Endothelial cell of umbilical vein (primary cell): ENCODE measurements around the gene FZD2. TPM values are rescaled to one million over a fixed set of nuclear protein-coding genes. Genes with fewer than 3 reads are reported as not detected.

ENCODE experiments used
- BruUV-seq: library from RNA; stranded (reverse); fragments of 400-500 nt; replicated peaks from 2 replicates; lab custom pipeline; 2021; lab: Mats Ljungman, UMichigan
- CTCF ChIA-PET: fragments of 300-600, 350-600 bp; sonication (Branson Sonifier 250); formaldehyde crosslinking; loops from one replicate; lab custom pipeline; 2021; ENCODE audit warnings: antibody characterized with exemption, inconsistent platforms; lab: Charles Lee
- POLR2A ChIA-PET: fragments of 300-600, 350-600 bp; sonication (Branson Sonifier 250); formaldehyde crosslinking; loops from one replicate; lab custom pipeline; 2021; ENCODE audit warnings: antibody characterized with exemption, inconsistent platforms; lab: Charles Lee
- DNase-seq: peaks from one replicate; pipeline ENCODE4 v3.0.0-alpha.2; 2011; ENCODE audit warnings: low read depth, low spot score
- FAIRE-seq: peaks from 2 replicates; lab custom pipeline; 2011; peaks lifted over from hg19 to GRCh38; lab: Jason Lieb, UNC
- H2AFZ ChIP-seq: 2 replicates; pipeline ENCODE4 v1.6.0; 2012; ENCODE audit warnings: low read depth, low read length, control low read depth, inconsistent platforms
- H3K27ac ChIP-seq: 2 replicates; pipeline ENCODE4 v1.5.1; 2011; ENCODE audit warnings: low read depth, mild to moderate bottlenecking, control low read depth, low read length, moderate library complexity; ENCODE audit not compliant: insufficient read depth
- H3K27me3 ChIP-seq, 2 experiments: 2 replicates each; pipeline versions ENCODE4 v1.6.0 to v1.6.1; 2011; ENCODE audit warnings: low read length in 2 of 2, mixed read lengths in 1 of 2; ENCODE audit not compliant: control insufficient read depth in 2 of 2, insufficient read depth in 2 of 2
- H3K36me3 ChIP-seq, 2 experiments: 2 replicates in 1 of 2; 3 replicates in 1 of 2; pipeline ENCODE4 v1.5.1; 2011; ENCODE audit warnings: low read length in 2 of 2, mild to moderate bottlenecking in 1 of 2, moderate library complexity in 1 of 2; ENCODE audit not compliant: control insufficient read depth in 2 of 2, insufficient read depth in 2 of 2; ENCODE audit errors: extremely low read depth in 1 of 2
- H3K4me1 ChIP-seq: 3 replicates; pipeline ENCODE4 v1.5.1; 2011; ENCODE audit warnings: mild to moderate bottlenecking, low read length; ENCODE audit not compliant: control insufficient read depth, insufficient read depth; ENCODE audit errors: extremely low read depth
- H3K4me2 ChIP-seq: 2 replicates; pipeline ENCODE4 v1.6.1; 2011; ENCODE audit warnings: low read length, control low read depth, mixed read lengths; ENCODE audit not compliant: insufficient read depth
- H3K4me3 ChIP-seq, 3 experiments: fragments of 200-600 bp in 1 of 3; sonication (generic), shearing (Covaris generic) in 1 of 3; replicated peaks in 1 of 3; 2 replicates each; pipeline ENCODE4 v1.5.1; 2011 to 2016; ENCODE audit warnings: control low read depth in 3 of 3, low read length in 3 of 3, mild to moderate bottlenecking in 2 of 3, inconsistent platforms in 1 of 3, low read depth in 1 of 3, moderate library complexity in 1 of 3; ENCODE audit not compliant: insufficient read depth in 1 of 3
- H3K79me2 ChIP-seq: 2 replicates; pipeline ENCODE4 v1.6.0; 2012; ENCODE audit warnings: low read length, inconsistent platforms; ENCODE audit not compliant: control insufficient read depth, insufficient read depth
- H3K9ac ChIP-seq: replicated peaks from 2 replicates; pipeline ENCODE3; 2011; ENCODE audit warnings: low read length, control low read depth; ENCODE audit not compliant: insufficient read depth; ENCODE audit errors: extremely low read depth
- H3K9me1 ChIP-seq: replicated peaks from 3 replicates; pipeline ENCODE4 v1.6.0; 2011; ENCODE audit warnings: mild to moderate bottlenecking, low read length; ENCODE audit not compliant: control insufficient read depth, insufficient read depth; ENCODE audit errors: extremely low read depth
- H3K9me3 ChIP-seq: replicated peaks from 2 replicates; pipeline ENCODE4 v1.5.1; 2012; ENCODE audit warnings: low read length, inconsistent platforms; ENCODE audit not compliant: control insufficient read depth, insufficient read depth
- H4K20me1 ChIP-seq: replicated peaks from 2 replicates; pipeline ENCODE3; 2011; ENCODE audit warnings: mild to moderate bottlenecking, low read length; ENCODE audit not compliant: control insufficient read depth, insufficient read depth; ENCODE audit errors: extremely low read depth
- CTCF ChIP-seq, 2 donors: IDR thresholded peaks; 1 replicate in 1 of 2; 2 replicates in 1 of 2; pipeline ENCODE4 v1.5.1; 2011; ENCODE audit warnings: low read length in 2 of 2, mild to moderate bottlenecking in 2 of 2, moderate library complexity in 2 of 2, control low read depth in 1 of 2, inconsistent platforms in 1 of 2, low read depth in 1 of 2; ENCODE audit not compliant: insufficient read depth in 1 of 2; ENCODE audit errors: extremely low read depth in 1 of 2
- EZH2 ChIP-seq: IDR thresholded peaks from 2 replicates; pipeline ENCODE4 v1.6.1; 2012; ENCODE audit warnings: borderline replicate concordance, low read depth, mild to moderate bottlenecking, moderate library complexity, low read length, inconsistent platforms; ENCODE audit not compliant: severe bottlenecking
- FOS ChIP-seq: IDR thresholded peaks from 2 replicates; pipeline ENCODE4 v1.6.1; 2011; ENCODE audit warnings: mild to moderate bottlenecking, low read length, moderate library complexity, borderline replicate concordance; ENCODE audit not compliant: insufficient read depth
- GATA2 ChIP-seq: IDR thresholded peaks from 2 replicates; pipeline ENCODE4 v1.7.0; 2011; ENCODE audit warnings: low read depth, mild to moderate bottlenecking, moderate library complexity, mixed read lengths, low read length; ENCODE audit not compliant: insufficient read length, insufficient read depth
- JUN ChIP-seq: IDR thresholded peaks from 2 replicates; pipeline ENCODE4 v1.6.1; 2011; ENCODE audit warnings: borderline replicate concordance, low read depth; ENCODE audit not compliant: insufficient read length, insufficient read depth
- MAX ChIP-seq: IDR thresholded peaks from 2 replicates; pipeline ENCODE4 v1.6.1; 2011; ENCODE audit not compliant: insufficient read depth, insufficient read length
- MYC ChIP-seq: IDR thresholded peaks from one replicate; pipeline ENCODE4 v1.6.1; 2011; ENCODE audit warnings: mild to moderate bottlenecking, low read depth, low read length
- POLR2A ChIP-seq: IDR thresholded peaks from 2 replicates; pipeline ENCODE4 v1.6.1; 2012; ENCODE audit warnings: low read depth, mild to moderate bottlenecking, control low read depth, low read length
- POLR2AphosphoS5 ChIP-seq: IDR thresholded peaks from 2 replicates; pipeline ENCODE4 v1.6.1; 2012; ENCODE audit warnings: low read depth, mild to moderate bottlenecking, control low read depth, low read length, moderate library complexity; ENCODE audit not compliant: insufficient read depth
- dilution Hi-C: fragments of 300-500 bp; cut with MboI; formaldehyde crosslinking; loops from one replicate; pipeline ENCODE4 v1.15.0; 2019; ENCODE audit warnings: low sequenced_read_pairs; ENCODE audit not compliant: extremely low pct_ligation_motif_present
- intact Hi-C: fragments of 100-400 bp; cut with micrococcal nuclease; formaldehyde crosslinking; loops from one replicate; pipeline ENCODE4 v1.10.0; 2022
- polyA plus RNA-seq, 4 experiments: library from polyadenylated mRNA; depleted of rRNA in 3 of 4; stranded (reverse) in 3 of 4; unstranded in 1 of 4; fragments of >200 nt; gene quantifications; 2 replicates each; pipeline versions ENCODE4 v1.2.1 to v1.2.3, GENCODE V29; 2011 to 2012; ENCODE audit warnings: missing spikeins in 1 of 4
- total RNA-seq: library from RNA; stranded (reverse); gene quantifications from 2 replicates; pipeline ENCODE4 v1.2.3, GENCODE V29; 2021

FZD2 gene
- total and polyA plus RNA-seq, 2 donors (not counting 3 experiments of a cell fraction or from before 2014, with no cell fraction given): 5.8 to 14.0 TPM

- intact Hi-C loops (loop anchor here (1.0 kb wide), 2 partner anchors 123 to 313 kb away; no protein-coding TSS in a partner anchor), dilution Hi-C loops (no loop called here)
- no peak overlapping the region for H3K9ac ChIP-seq
- FAIRE-seq (no peak), DNase-seq (no peak)
- BruUV-seq: no TSS peak
- ChIA-PET POLR2A (no interaction called here), CTCF (interaction anchor here (0.5 to 2.5 kb wide), 98 partner anchors 9 to 678 kb away, joined by 3 to 86 read pairs (median 4); partner anchors contain the start of genes DBF4B, FAM171A2, FZD2 and GPATCH8)
- no peaks in the 10 kb centered on the region for H3K79me2 ChIP-seq
- no peak for TF ChIP-seq FOS
- no peak for TF ChIP-seq MYC
- TF ChIP-seq MAX: no peak
- no peak for TF ChIP-seq JUN
- no peak for TF ChIP-seq GATA2
- TF ChIP-seq POLR2A: no peak
- TF ChIP-seq CTCF (IDR thresholded peaks at IDR 0.05; ENCODE audit: extremely low read depth in 1 of 2, insufficient read depth in 1 of 2, low read depth in 1 of 2, low read length in 2 of 2): no peak
- TF ChIP-seq POLR2AphosphoS5: no peak
- no peak for TF ChIP-seq EZH2
- H3K4me2 ChIP-seq: no peak overlapping the region
- no peak overlapping the region for H3K27ac ChIP-seq
- no peaks in the 10 kb centered on the region for H3K4me1 ChIP-seq
- H3K9me1 ChIP-seq: no peaks in the 10 kb centered on the region
- H4K20me1 ChIP-seq: no peaks in the 10 kb centered on the region
- H3K27me3 ChIP-seq: no peaks in the 10 kb centered on the region
- H3K4me3 ChIP-seq: no peak overlapping the region
- no peaks in the 10 kb centered on the region for H3K9me3 ChIP-seq
- H2AFZ ChIP-seq: peak overlapping the region; percentile 68
- no peaks in the 10 kb centered on the region for H3K36me3 ChIP-seq
Observed at GRCh38 chr17:44523672-44523972, 33.7 kb upstream of the FZD2 start.
